Amniotic epithelial cell (primary cell): ENCODE results near the gene VPS26B.
A peak's percentile ranks its signal among the peaks of the same experiment; 100 is the strongest.
"Not testable (repeated sequence)": the region's sequence is repeated elsewhere in the genome, so short reads cannot be mapped to it uniquely, and the experiment has no call there.

Source experiments
- DNase-seq: peaks from one replicate; pipeline ENCODE4 v3.0.0-alpha.2; 2010; ENCODE audit warnings: low read depth

VPS26B gene

DNA sequence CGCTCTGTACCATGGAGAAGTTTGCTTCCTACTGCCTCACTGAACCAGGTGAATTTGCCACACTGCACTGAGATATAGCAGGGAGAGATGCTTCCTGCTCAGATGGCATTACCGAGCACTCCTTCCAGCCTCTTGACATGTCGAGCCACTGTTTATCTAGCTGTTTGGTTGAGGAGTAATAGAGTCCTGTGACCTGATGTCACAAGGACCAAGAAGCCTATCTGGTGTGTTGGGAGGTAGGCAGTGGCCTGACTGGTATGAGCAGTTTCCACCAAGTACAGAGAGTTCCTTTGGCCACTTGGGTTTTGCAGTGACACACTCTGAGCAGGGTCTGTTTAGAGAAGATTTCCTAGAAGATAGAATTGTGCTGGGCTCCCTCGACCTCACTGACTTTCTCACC lies 34.1 kb downstream of the VPS26B start:
- no peak for DNase-seq

- no peak for DNase-seq
Measured at GRCh38 chr11:134260503-134260902, 36.0 kb downstream of the VPS26B start.

- no peak for DNase-seq
Measured at GRCh38 chr11:134260983-134261382, 36.5 kb downstream of the VPS26B start.

GRCh38 chr11:134261626-134262488 lies 37.4 kb downstream of the VPS26B start:
- peak; percentile 31 for DNase-seq

DNA sequence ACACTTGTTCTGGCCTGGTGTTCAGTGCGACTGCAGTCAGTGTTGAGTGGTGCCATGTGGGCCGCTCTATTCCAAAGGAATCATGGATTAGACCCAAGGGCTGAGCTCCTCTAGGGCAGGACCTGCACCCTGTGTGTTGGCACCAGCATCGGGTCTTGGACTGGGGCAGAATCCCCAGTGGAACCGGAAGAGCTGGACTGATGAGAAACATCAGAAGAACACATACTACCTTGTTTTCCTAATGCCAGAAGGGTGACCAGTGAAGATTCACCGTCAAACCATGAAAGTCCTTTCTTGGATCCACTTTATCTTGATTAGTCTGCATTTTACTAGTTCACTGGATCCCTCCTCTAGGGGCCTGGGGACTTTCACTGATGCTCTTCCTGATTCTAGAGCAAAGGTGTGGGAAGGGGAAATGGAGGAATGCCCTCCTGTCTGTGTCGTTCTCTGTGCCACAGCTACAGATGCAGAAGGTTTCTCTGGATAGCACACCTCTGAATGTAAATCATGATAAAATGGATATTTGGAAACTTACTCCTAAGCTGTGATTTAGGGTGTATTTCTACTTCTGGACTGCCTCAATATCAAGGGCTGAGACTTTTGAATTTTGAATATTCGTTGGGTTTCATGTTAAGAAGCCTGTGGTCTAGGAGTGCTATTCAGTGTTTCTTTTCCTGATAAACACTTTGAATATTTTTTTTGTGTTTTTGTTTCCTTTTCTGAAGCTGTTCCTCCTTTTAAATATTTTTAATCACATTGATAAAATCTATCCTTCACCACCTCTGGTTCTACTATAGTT lies 40.7 kb downstream of the VPS26B start:
- DNase-seq: no peak

- no peak for DNase-seq
Measured at GRCh38 chr11:134266440-134266839, 42.0 kb downstream of the VPS26B start.

DNA sequence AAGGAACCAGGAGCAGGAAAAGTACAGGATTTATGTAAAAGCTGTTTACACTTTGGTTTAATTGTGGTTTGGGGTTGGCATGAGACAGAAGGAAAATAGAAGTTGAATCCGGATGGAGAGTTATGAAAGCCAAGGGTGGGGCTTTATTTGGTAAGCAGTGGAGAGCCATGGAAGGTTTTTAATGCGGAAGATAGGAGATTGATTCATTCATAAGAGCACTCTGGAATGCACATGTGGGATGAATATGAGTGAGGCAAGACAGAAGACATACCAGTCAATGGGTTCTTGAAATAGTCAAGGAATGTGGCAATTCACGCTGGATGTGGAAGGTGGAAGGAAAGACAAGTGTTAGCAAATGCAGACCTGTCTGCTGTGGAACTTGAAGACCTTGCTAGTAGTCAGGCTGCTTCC lies 42.4 kb downstream of the VPS26B start:
- DNase-seq: peak; percentile 97

DNA sequence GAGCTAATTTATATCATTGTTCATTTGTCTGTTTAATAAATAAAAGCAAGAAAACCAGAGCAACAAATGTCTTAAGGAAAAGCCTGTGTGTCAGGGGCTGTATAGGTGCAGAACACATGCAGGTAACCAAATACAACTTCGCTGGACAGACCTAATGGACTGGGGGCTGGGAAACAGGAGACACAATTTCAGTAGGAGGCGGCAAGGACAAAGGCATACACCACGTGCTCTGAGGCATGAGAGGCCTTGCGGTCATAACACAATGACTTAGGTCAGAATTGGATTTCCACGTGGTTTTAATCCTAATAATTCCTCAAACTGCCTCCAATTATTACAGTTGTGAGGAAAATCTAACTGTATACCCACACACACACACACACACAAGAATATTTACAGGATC lies 43.0 kb downstream of the VPS26B start:
- no peak for DNase-seq

DNA sequence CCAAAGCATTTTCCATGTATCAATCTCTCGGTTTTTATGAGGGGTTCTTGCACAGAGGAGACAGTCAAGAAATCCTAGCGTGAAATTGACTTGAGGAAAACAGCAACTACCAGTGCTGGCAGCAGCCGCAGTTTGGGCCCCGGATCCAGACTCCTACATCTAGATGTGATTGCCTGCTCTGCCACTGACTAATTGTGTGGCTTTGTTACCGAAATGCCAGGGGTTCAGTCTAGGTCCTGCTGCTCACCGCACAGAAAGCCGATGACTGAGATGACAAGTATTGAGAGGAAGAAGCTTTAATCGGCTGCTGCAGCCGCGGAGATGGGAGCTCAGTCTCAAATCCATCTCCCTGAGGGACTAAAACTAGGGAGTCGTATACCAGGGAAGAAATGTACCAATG lies 43.5 kb downstream of the VPS26B start:
- no peak for DNase-seq

DNA sequence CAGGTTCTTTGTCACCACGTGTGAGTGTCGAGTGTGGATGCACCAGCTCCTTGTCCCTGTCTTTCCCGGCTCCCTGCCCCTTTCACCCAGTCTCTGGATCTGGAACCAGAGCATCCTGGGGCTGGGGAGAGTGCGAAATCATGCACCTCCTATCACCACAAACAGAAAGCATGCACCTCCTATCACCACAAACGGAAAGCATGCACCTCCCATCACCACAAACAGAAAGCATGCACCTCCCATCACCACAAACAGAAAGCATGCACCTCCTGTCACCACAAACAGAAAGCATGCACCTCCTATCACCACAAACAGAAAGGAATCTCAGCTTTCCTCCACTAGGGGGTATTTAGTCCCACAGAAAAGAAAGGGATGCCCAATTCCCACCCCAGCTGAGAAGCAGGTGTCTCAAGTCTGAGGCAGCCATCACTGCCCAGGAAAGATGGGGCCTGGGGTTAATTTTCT lies 45.8 kb downstream of the VPS26B start:
- peak; percentile 78 for DNase-seq

DNA sequence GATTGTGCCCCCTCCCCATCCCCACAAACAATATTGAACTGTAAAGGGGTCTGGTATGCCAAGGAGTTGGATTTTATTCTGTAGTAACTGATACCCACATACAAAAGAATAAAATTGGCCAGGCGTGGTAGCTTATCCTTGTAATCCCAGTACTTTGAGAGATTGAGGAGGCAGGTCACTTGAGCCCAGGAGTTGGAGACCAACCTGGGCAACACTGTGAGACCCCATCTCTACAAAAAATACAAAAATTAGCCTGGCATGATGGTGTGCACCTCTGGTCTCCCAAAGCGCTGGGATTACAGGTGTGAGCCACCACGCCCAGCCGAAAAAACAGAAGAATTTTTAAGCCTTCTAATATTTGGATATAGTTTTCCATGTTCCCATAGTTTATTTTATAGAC lies 47.5 kb downstream of the VPS26B start:
- no peak for DNase-seq

DNA sequence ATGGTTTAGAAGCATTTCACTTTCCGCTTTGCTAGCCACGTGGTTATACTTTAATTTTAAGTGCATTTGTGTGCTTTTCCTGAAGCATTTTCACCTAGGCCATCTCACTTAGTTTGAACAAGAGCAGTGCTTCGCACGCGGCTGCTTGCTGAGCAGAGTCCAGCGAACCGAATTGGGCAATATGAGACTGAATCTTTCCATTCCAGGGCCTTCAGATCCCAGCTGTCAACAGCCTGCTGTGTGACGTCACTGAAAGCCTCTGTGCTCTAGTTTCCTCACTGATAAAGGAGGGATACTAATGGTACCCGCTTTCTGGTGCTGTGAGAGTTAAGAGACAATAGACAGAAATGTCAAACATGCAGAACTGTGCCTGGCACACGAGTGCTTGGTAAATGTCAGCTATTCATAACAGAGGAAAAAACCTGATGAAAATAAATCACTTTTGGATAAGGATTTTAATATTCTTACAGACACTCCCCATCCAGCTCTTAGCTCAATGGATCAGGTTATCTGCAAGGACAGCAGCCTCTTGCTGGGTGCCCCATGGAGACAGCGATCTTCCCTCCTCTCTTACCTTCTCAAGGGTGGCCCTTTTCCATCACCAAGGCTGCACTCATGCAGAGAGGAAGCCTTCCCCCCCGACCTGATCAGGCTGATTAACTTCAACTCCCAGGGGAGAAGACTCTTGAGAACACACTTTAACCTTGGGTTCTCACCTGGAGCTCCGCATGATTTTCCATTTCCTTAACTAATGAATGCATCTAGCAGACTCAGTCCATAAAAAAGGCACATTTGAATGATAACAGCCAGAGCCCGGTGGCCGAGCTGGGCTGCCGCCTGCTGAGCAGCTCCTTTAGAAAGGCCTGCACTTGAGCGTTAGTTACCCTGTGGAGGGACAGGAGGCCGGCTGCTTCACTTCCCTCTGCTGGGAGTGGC lies 48.2 kb downstream of the VPS26B start:
- DNase-seq: peak; percentile 90

GRCh38 chr11:134273317-134273712 lies 48.8 kb downstream of the VPS26B start:
- DNase-seq: no peak

DNA sequence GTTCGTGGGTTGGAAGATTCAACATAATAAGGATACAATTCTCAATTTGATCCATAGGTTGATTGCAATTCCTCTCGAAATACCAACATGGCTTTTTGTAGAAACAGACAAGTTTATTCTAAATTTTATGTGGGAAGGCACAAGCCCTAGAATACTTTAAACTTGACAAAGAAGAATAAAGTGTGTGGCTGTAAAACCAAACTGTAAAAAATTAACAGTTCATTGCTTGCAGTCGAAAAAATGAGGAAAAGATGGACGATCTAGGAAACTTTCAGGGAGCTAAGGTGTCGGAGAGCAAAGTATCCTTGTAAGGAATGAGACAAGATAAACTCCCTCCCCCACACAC lies 50.7 kb downstream of the VPS26B start:
- DNase-seq: no peak

GRCh38 chr11:134275534-134276395 lies 51.3 kb downstream of the VPS26B start, which contains the start of gene GLB1L3:
GLB1L3 (plus strand) TSS chr11:134276379; CDS start chr11:134276741, 362 bp downstream.
- no peak for DNase-seq

- no peak for DNase-seq
Measured at GRCh38 chr11:134276396-134277182, 52.1 kb downstream of the VPS26B start.

DNA sequence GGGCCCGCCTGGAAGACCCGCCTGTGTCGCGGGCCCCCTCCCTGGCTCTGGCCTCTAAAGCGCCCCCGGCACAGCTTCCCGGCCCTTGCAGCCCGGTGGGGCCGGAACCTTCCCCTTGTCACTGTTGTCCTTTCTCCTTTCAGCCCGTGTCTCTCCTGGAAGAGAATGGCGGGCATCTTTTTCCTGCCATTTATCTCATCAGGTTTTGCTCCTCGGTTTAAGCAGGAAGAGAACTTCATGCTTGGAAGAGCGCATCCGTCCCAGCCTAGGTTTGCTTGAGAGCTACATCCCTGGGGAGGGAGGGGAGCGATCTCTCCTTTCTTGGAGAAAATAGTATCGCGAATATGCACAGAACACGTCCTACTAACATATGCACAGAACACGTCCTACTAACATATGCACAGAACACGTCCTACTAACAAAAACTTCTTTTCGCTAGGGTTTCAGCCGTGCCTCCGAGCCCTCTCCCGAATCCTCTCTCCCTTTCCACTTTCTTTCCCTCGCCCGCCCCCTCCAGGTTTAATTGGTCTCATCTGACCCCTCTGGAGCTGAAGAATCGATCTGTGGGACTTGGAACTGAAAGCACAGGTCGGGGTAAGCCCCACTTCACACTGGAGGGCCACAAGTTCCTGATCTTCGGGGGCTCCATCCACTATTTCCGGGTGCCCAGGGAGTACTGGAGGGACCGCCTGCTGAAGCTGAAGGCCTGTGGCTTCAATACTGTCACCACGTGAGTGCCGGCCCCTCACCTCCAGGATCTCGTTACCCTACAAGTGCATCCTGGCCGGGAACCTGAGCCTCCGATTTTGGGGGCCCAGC lies 52.9 kb downstream of the VPS26B start:
- no peak for DNase-seq

GRCh38 chr11:134278356-134278755 lies 53.9 kb downstream of the VPS26B start:
- DNase-seq: no peak

- DNase-seq: not testable (repeated sequence)
Measured at GRCh38 chr11:134281635-134282034, 57.2 kb downstream of the VPS26B start.
